Activated effector memory CD4-positive, alpha-beta T cell treated with anti-CD3 and anti-CD28 coated beads, Interleukin-2, amount 50 U/mL, for 16 hours (primary cell): ENCODE results near the gene KRTAP10-9.
"Not testable (repeated sequence)": the region's sequence is repeated elsewhere in the genome, so short reads cannot be mapped to it uniquely, and the experiment has no call there.

ENCODE experiments used
- DNase-seq: peaks from one replicate; pipeline ENCODE4 v3.0.0-alpha.2; 2020

KRTAP10-9 gene

DNA sequence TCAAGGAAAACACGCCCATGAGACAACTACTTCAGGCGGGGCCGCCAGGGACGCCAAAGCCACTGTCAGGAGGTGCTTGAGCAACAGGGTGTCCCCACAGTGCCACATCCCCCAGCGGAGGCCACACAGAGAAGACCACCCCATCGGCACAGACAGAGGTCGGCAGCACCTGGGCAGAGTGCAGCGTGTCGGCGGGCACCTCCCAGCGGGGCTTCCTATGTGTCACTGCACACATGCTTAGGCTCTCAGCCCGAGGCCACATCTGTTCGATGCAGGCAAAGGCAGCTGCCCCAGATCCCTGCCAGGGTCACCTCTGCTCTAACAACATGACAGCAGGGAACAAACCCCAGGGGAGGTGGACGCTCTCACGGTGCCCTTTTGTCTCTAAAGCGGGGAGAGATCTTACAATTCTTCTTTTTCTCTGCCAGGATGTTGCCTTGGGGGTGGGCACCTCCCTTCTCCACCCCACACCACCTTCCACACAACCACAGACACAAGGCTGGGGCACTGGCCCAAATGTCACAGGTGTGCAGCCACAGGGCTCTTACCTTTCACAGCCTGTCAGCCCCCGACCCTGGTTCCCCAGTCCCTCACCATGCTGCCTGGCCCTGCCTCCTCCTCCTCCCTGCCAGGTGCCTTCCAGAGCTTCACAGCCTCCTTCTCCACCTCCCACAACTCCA lies 10.8 kb upstream of the KRTAP10-9 start:
- no peak for DNase-seq

DNA sequence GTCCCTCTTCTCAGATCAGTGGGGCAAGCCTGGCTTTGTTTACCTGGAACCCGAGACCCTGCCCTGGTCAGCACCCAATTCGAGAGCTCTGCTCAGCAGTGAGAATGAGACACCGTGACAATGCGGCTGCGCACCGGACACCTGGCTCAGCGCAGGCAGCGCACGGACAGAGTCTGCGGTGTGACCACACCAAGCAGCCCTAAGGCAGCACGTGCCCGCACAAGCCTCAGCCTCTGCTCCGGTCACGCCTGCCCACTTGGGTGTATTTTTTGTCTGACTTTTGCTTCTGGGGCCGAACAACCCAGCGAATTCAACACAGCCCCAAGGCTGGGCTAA lies 10.3 kb upstream of the KRTAP10-9 start:
- no peak for DNase-seq

DNA sequence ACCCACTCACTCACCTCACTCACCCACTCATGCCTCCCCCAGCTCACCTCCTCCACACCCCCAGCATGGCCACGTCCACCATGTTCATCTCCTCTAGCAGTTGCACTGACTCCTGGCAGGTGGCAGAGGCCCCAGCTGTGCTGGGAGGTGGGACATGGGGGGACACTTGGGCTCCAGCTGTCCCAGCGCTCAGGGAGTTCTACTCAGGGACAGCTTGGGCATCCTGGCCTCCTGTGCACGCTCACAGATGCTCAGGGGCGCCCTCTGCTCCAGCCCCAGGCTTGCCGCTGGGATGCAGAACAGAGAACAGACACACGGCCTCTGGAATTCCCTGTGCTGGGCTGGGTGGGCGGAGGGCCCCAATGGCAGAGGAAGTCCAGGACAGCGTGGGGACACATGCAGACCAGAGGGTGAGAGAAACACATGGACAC lies 9.8 kb upstream of the KRTAP10-9 start:
- no peak for DNase-seq

DNA sequence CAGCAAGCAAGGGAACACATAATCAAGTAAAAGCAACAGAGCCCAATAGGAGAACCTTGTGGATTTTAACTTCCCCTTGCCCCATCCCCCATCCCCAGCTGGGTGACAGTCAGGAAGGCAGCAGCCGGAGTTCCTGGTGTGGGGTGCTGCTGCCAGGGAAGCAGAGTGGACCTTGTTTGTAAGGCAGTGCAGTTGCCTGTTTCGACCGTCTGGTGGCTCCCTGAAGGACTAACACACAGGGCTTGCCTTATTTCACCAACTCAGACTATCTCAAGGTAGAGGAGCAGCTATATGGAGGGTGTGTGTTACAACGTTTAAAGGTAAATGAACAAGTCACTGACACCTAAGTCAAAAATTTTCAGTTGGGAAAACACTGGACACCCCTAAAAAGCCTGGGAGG lies 8.4 kb upstream of the KRTAP10-9 start:
- DNase-seq = no peak

DNA sequence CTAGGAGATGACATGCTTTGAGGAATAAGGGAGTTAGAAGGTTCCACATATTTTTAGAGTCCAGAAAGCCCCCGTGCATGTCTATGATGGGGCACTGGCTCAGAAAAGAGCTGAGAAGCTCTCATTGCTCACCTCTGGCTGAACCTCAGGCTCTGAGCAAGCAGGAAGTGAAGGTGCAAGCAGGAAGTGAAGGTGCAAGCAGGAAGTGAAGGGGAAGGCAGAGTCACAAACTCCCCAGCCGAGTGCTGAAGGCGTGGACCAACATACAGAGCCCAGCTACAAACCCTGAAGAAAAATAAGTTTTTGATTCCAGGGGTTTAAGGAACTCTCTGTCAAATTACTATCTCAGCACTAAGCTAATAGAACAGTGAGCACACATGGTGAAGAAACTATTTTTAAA lies 8.0 kb upstream of the KRTAP10-9 start:
- peak; percentile 86 for DNase-seq

DNA sequence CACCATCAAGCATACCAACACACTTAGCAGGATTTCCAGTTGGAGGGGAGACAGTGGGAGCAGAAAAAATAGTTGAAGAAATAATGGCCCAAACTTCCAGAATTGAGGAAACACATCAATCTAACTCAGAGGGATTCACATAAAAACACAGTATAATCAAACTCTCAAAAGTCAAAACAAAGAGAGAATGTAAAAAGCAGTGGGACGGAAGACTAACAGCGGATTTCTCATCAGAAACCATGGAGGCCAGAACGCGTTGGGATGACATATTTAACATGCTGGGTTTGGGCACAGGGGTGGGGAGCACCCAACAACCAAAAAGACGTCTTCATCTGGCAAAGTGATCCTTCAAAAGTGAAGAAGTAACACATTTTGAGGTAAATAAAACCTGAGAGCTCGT lies 7.0 kb upstream of the KRTAP10-9 start:
- DNase-seq = no peak

DNA sequence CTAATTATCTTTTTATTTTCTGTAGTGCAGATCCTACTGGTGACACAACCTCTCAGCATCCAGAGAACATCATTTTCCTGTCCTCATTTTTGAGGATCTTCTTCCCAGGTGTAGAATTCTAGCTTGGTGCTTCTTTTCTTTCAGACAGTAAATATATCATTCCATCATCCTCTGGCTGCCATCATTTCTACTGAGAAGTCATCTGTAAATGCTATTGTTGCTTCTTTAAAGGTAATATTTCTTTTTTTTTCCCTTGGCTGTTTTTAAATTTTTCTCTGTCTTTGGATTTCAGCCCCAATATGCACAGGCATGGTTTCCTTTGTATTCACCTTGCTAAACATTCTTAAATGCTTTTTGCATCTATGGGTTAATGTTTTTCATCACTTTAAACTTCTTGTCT lies 3.3 kb upstream of the KRTAP10-9 start:
- DNase-seq = no peak

DNA sequence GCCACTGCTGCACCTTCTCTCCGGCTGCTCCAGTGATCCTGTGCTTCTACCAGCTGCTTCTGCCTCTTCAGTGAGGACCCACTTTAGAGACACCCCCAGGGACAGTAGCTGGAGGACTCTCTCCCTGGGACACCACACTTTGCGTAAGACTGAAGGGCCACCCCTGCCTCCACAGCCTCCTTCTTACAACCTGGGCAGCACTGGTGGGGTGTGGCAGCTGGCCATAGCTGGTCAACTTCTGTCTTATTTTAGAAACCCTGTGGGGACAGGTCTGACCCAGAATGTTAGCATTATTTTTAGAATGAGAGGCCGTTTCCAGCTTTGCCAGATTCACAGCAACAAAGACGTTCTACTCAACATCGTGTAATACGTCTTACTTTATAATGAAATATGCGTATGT lies 1.1 kb upstream of the KRTAP10-9 start:
- no peak for DNase-seq

DNA sequence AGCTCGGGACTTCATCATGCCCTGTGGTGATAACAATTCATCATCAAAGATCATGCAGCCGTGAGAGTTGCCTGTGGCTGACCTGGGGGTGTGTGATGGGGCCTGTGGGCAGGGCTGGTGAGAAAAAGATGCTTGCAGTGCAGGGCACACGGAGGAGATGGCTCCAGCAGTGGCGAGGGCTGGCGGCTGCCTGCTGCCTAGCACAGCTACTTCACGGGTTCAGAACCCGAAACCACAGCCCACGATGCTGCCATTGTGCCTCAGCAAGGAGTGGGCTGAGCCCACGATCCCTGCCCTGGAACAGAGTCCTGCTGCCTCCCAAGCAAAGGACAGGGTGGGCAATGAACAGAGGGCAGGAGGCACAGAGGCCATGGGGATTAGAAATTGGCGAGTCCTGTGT lies 631 bp upstream of the KRTAP10-9 start:
- no peak for DNase-seq

DNA sequence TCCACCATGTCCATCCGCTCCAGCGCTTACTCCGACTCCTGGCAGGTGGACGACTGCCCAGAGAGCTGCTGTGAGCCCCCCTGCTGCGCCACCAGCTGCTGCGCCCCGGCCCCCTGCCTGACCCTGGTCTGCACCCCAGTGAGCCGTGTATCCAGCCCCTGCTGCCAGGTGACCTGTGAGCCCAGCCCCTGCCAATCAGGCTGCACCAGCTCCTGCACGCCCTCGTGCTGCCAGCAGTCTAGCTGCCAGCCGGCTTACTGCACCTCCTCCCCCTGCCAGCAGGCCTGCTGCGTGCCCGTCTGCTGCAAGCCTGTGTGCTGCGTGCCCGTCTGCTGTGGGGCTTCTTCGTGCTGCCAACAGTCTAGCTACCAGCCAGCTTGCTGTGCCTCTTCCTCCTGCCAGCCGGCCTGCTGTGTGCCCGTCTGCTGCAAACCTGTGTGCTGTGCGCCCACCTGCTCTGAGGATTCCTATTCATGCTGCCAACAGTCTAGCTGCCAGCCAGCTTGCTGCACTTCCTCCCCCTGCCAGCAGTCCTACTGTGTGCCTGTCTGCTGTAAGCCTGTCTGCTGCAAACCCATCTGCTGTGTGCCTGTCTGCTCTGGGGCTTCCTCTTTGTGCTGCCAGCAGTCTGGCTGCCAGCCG lies 409 bp downstream of the KRTAP10-9 start:
- DNase-seq = not testable (repeated sequence)

DNA sequence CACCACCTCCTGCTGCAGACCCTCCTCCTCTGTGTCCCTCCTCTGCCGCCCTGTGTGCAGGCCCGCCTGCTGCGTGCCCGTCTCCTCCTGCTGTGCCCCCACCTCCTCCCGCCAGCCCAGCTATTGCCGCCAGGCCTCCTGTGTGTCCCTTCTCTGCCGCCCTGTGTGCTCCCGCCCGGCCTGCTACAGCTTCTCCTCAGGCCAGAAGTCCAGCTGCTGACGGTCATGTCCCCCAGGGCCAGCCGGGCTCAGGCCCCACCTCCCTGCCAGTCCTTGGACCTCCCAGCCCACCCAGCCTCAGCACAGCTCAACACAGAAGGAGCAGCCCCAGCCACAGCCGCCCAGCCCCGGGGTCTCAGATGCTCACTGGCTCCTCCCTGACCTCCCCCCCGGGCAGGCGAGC lies 939 bp downstream of the KRTAP10-9 start:
- not testable (repeated sequence) for DNase-seq

DNA sequence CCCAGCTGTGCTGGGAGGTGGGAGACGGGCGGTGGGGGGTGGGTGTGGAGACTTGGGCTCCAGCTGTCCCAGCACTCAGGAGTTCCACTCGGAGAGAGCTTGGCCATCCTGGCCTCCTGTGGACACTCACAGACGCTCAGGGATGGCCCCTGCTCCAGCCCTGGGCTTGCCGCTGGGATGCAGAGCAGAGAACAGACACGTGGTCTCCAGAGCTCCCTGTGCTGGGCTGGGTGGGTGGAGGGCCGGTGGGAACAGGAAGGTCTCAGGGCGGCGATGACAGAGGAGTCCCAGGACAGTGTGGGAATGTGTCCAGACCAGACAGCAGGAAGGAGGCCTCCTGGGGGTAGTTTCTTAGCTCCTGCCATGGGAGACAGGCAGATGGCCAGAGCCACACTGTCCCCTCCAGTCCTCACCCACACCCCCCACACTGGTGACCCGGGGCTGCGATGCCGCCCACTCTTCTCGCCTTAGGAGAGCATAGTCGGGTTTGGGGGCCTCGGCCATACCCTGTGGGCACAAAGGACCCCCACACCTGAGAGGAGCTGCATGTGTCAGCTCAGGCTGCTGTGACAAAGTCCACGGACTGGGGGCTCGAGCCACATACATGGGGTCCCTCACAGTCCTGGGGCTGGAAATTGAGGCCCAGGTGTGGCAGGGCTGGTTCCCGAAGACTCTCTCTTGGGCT lies 2.0 kb downstream of the KRTAP10-9 start:
- no peak for DNase-seq

DNA sequence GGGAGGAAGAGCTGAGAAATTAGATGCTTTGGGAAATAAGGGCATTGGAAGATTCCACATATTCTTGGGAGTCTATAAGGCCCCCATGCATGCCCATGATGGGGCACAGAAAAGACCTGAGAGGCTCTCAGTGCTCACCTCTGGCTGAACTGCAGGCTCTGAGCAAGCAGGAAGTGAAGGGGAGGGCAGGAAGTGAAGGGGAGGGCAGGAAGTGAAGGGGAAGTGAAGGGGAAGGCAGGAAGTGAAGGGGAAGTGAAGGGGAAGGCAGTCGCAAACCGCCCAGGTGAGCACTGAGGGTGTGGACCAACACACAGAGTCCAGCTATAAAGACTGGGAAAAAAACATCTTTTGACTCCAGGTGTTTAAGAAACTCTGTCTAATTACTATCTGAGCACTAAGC lies 3.5 kb downstream of the KRTAP10-9 start:
- DNase-seq = no peak

DNA sequence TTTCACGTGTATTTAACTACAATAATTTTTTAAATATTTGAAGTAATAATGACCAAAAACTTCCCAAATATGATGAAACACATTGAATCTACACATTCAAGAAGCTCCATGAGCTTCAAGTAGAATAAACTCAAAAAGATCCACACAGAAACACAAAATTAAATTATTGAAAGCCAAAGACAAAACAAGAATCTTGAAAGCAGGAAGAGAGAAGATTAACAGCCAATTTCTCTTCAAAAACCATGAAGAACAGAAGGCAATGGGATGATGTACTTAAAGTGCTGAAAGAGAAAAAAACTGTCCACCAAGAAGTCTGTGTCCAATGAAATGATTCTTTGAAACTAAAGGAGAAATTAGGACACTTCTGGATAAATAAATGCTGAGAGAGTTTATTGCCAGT lies 5.2 kb downstream of the KRTAP10-9 start:
- DNase-seq = no peak

DNA sequence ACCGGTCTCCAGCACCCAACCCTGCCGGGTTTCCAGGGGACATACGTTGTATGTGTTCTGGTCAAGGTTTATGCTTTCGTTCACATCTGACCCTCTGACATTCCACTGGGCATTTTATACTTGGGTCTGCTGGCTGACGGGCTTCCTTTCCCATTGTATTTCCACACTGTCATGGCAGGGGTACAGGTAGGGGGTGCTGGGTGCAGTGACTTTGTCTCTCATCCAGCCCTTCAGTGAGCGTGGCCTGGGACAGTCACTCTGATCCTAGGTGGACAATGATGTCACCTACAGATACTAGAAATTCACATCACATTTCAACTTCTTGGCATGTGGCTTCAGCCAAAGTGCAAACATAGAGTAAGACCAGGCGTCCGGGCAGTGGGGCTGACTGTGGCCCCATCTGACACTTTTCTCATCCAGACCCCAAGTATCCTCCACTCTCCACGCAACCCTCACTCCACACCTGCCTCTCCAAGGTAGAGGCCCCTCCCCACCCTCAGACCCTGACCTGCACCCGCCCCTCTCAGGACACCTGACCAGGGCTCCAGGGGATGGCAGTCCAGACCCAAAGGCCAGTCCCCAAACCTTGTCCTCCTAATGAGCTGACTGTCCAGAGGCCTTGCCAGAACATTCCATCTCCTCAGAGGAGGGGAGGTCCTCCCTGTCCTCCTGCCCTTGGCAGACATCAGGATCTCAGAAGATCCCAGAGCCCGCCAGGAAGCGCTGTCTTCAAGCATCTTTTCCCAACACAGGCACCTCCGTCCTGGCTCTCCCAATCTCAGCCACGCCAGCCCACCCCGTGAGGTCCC lies 9.5 kb downstream of the KRTAP10-9 start:
- DNase-seq = no peak

DNA sequence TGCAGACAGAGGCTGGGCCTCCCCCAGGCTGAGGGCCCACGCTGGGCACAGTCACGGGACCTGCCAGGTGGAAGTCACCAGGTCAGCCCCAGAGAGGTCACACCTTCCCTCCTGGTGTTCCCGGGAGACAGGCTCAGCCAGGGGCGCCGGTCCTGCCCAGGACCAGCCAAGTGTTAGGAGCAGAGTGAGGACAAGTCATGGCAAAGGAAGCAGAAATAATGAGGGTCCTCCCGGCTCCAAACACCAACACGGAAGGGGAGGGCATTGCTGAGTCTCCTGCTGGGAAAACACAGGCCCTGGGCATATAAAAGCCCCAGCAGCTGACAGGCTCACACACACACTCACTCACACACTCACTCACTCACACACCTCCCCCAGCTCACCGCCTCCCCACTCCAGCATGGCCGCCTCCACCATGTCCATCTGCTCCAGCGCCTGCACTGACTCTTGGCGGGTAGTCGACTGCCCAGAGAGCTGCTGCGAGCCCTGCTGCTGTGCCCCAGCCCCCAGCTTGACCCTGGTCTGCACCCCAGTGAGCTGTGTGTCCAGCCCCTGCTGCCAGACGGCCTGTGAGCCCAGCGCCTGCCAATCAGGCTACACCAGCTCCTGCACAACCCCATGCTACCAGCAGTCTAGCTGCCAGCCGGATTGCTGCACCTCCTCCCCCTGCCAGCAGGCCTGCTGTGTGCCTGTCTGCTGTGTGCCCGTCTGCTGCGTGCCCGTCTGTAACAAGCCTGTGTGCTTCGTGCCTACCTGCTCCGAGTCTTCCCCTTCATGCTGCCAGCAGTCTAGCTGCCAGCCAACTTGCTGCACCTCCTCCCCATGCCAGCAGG lies 10.3 kb downstream of the KRTAP10-9 start, which contains the start of gene KRTAP10-10:
Gene KRTAP10-10 (plus strand): TSS at position 339 of the 833 bp plus-strand sequence. CDS start 62 bp downstream, at position 401.
- no peak for DNase-seq

DNA sequence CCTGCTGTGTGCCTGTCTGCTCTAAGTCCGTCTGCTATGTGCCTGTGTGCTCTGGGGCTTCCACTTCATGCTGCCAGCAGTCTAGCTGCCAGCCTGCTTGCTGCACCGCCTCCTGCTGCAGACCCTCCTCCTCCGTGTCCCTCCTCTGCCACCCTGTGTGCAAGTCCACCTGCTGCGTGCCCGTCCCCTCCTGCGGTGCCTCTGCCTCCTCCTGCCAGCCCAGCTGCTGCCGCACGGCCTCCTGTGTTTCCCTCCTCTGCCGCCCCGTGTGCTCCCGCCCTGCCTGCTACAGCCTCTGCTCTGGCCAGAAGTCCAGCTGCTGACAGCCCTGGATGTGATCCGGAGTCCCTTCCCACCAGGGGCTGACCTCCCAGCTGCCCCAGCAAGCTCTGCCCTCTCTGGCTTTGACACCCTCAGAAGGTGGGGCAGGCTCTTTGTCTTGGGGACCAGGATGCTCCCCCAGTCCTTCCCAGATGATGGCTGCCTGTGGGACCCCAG lies 11.0 kb downstream of the KRTAP10-9 start:
- DNase-seq = not testable (repeated sequence)

DNA sequence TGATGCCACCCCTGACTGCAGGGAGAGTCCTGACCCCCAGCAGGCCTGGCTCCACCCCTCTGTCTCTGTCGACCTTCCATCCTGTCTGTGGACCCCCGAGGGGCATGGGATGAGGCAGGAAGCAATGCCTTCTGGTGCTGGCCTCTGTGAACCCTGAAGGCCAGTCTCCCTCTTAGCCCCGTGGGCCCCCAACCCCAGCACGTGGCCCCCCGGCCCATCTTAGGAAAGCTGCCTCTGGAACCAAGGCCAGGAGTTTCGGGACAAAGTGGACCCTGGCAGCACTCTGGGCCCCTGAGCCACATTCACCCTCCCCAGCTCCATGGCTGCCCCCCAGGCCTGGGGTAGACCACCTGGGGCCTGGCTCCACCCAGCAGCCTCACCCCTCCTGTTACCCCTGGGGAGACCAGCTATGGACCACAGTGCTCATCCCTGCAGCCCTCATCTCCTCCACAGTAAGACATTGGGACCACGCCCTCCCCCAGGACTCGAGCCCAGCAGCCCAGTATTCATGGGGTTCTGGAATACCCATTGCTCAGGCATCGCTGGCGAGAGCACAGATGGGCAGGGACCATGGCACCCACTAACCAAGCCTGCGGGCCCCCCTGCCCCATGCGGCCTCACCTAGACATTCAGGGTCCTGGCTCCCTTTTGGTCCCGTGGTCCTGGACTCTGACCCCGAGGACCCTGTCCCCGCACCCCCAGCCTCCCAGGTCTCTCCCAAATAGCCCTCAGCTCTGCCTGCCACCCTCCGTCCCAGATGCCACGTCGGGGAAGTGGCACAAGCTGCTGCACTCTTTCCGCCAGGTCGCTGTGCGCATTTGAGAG lies 11.8 kb downstream of the KRTAP10-9 start:
- DNase-seq = not testable (repeated sequence)

DNA sequence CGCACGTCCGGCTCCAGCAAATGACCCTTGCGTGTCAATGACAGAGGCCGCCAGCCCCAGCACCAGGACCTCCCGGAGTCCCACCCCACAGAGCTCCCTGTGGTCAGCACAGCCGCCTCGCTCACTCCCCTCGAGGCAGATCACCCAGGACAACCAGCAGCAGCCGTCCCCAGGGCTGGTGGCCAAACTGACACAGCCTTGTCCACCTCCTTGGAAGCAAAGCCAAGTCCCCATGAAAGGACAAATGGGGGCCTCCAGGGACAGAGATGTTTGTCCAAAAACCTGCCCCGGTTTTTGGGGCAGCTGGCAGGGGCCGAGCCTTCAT lies 12.4 kb downstream of the KRTAP10-9 start:
- DNase-seq = no peak

DNA sequence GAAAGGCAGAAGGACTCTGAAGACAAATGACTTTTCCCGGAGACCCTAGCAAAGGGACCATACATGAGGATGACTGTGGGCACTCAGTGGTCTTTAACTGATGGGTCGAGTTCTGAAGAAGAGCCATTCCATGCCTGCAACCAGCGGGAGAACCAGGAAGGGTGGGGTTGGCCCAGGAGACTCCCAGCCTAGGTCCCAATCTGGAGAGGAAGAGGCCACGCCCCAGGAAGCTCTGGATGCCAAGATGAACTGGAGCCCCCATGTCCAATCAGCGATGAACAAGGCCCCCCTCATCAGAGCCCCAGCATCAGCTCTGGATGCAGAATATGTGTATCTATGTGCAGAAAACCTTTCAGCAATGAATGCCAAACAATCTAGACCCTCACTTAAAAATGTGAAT lies 13.9 kb downstream of the KRTAP10-9 start:
- DNase-seq = no peak

DNA sequence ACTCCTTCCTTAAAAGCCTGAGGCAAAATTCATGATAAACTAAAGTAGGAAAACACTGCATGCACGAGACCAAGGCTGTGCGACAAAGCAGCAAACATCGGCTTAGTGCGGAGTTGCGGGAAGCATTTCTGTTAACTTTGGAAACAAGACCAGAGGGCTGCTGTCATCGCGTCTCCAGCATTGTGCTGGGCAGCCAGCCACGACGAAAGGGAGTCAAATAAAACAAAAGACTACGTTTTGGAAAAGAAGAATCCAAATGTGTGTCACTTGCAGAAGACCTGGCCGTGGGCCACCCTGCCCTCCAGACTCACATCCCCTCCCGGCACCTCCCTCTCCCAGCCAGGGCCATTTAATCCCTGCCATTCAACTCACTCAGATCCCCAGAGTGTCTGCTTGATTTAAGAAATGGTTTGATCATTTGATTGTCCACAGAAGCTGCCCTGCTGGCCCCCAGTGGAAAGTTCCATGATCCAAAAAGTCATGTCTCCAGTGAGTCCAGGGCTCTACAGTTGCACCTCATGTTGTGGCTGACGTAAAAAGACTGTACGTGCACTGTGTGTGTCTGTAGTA lies 16.9 kb downstream of the KRTAP10-9 start:
- DNase-seq = no peak
